PFSK-1 (cell line): ENCODE data around the gene RNF125.

Experiments
- FOXP2 ChIP-seq: optimal IDR thresholded peaks from 2 replicates; pipeline ENCODE3; 2011; ENCODE audit warnings: borderline replicate concordance, control low read depth, inconsistent platforms; ENCODE audit not compliant: insufficient read depth; ENCODE audit errors: extremely low read length, extremely low read depth
- POLR2AphosphoS5 ChIP-seq: IDR thresholded peaks from 2 replicates; pipeline ENCODE4 v1.6.1; 2012; ENCODE audit warnings: low read depth, mild to moderate bottlenecking, control low read depth, low read length, moderate library complexity
- REST ChIP-seq, 2 experiments: IDR thresholded peaks; 2 replicates each; pipeline versions ENCODE4 v1.6.1 to v1.8.0; 2011 to 2012; ENCODE audit warnings: low read depth in 2 of 2, low read length in 2 of 2, control low read depth in 1 of 2, inconsistent platforms in 1 of 2, mild to moderate bottlenecking in 1 of 2, moderate library complexity in 1 of 2; ENCODE audit not compliant: insufficient read depth in 1 of 2
- SIN3A ChIP-seq: IDR thresholded peaks from 2 replicates; pipeline ENCODE4 v1.6.1; 2012; ENCODE audit warnings: mild to moderate bottlenecking, low read length, moderate library complexity, borderline replicate concordance; ENCODE audit not compliant: insufficient read depth
- TAF1 ChIP-seq: IDR thresholded peaks from 2 replicates; pipeline ENCODE4 v1.6.1; 2012; ENCODE audit warnings: low read length, control low read depth, borderline replicate concordance; ENCODE audit not compliant: insufficient read depth

RNF125 gene

DNA sequence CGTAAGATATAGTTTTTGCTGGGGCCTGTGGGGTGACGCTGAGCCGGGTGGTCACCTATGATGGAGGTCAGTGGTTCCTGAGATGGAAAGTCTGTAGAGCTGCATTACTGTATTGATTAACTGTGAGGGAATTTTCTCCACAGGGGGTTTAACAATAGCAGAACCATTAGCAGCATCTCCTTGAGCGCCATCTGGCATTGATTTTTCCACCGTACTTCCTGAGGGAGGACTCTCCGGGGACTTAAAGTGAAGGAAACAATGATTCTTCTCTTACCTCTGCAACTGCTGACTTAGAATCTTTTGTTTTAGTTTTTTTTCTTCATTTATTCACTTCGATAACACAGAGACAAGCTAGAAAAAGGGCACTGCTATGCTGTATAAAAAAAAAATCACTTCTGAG, 22.6 kb upstream of the RNF125 start:
- TF ChIP-seq SIN3A (no peak), REST (IDR thresholded peaks at IDR 0.05; ENCODE audit: insufficient read depth in 1 of 2, low read depth in 2 of 2, low read length in 2 of 2) (no peak), TAF1 (no peak), FOXP2 (no peak), POLR2AphosphoS5 (no peak)

DNA sequence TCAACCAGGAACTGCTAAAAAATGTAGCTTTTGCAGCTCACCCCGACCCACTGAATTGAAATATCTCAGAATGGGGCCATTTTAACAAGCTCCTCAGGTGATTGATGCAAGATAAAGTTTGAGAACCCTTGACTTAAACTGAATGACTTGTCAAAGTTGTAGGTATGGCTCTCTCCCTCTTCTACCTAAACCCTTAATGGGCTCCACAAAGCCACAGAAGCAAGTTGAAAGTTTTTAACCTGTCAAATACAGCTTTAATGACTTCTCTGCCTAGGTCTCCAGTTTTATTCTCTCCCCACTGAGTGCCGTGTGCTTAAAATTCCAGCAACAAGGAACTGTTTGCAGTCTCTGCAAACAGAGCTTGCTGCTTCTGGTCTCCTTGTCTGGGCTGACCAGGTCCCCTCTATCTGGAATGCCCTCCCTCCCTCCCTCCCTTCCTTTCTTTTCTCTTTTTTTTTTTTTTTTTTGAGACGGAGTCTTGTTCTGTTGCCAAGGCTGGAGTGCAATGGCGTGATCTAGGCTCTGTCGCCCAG, 19.7 kb upstream of the RNF125 start:
- TF ChIP-seq REST (IDR thresholded peaks at IDR 0.05; ENCODE audit: insufficient read depth in 1 of 2, low read depth in 2 of 2, low read length in 2 of 2): no peak
- no peak for TF ChIP-seq FOXP2
- TF ChIP-seq SIN3A: no peak
- no peak for TF ChIP-seq POLR2AphosphoS5
- TF ChIP-seq TAF1: no peak

DNA sequence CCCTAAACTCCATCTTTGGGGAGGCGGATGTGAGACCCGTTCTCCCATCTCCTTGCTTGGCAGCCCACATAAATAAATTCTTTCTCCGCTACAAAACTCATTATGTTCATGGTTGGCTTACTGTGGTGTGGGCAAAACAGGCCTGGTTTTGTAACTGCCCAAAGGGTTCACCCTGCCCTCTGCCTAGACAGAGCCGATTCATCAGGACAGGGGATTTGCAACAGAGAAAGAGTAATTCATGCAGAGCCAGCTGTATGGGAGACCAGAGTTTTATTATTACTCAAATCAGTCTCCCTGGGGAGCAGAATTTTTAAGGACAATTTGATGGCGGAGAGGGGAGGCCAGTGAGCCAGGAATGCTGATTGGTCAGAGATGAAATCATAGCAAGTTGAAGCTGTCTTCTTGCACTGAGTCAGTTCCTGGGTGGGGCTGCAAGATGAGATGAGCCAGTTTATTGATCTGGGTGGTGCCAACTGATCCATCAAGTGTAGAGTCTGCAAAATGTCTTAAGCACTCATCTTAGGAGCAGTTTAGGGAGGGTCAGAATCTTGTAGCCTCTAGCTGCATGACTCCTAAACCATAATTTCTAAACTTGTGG, 8.4 kb upstream of the RNF125 start:
- TF ChIP-seq POLR2AphosphoS5: no peak
- no peak for TF ChIP-seq SIN3A
- no peak for TF ChIP-seq FOXP2
- TF ChIP-seq REST (IDR thresholded peaks at IDR 0.05; ENCODE audit: insufficient read depth in 1 of 2, low read depth in 2 of 2, low read length in 2 of 2): no peak
- TF ChIP-seq TAF1: no peak

DNA sequence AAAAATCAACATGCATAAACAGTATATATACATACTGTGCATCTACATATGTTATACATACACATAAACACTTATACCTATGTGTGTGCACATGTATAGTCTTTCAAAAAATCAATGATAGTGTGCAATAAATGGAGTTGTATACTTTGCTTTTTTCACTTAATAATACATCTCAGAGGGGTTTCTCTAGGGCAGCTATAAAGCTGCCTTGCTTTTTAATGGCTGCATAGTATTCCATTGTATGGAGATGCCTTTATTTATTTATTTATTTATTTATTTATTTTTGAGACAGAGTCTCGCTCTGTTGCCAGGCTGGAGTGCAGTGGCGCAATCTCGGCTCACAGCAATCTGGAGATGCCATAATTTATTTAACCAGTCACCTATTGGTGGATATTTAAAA, 7.4 kb upstream of the RNF125 start:
- TF ChIP-seq FOXP2: no peak
- TF ChIP-seq TAF1: no peak
- no peak for TF ChIP-seq REST (IDR thresholded peaks at IDR 0.05; ENCODE audit: insufficient read depth in 1 of 2, low read depth in 2 of 2, low read length in 2 of 2)
- no peak for TF ChIP-seq POLR2AphosphoS5
- no peak for TF ChIP-seq SIN3A
